ENCODE measurements around the gene CREB3.

Gene CREB3

GRCh38 chr9:35703906-35704672 lies 28.4 kb upstream of the CREB3 start:
- no peak for DNase-seq

- DNase-seq, result no peak
Observed at GRCh38 chr9:35705372-35705771, 27.1 kb upstream of the CREB3 start.

GRCh38 chr9:35705836-35706430 lies 26.5 kb upstream of the CREB3 start:
- no peak for DNase-seq

GRCh38 chr9:35706951-35707350 lies 25.5 kb upstream of the CREB3 start:
- no peak for DNase-seq

GRCh38 chr9:35708146-35708545 lies 24.3 kb upstream of the CREB3 start:
- DNase-seq, result no peak

- no peak for DNase-seq
Observed at GRCh38 chr9:35710818-35711500, 21.5 kb upstream of the CREB3 start.

GRCh38 chr9:35711501-35712428 lies 20.7 kb upstream of the CREB3 start:
- no peak for DNase-seq

GRCh38 chr9:35712762-35713400 lies 19.6 kb upstream of the CREB3 start:
- no peak for DNase-seq

- DNase-seq, result no peak
Observed at GRCh38 chr9:35713578-35713977, 18.9 kb upstream of the CREB3 start.

- no peak for DNase-seq
Observed at GRCh38 chr9:35714123-35714522, 18.3 kb upstream of the CREB3 start.

- no peak for DNase-seq
Observed at GRCh38 chr9:35714579-35715252, 17.8 kb upstream of the CREB3 start.

- peak in 1 of 2 experiments; percentile 21 for DNase-seq
Observed at GRCh38 chr9:35716230-35716629, 16.2 kb upstream of the CREB3 start.

GRCh38 chr9:35717132-35717870 lies 15.2 kb upstream of the CREB3 start:
- DNase-seq, result no peak

- no peak for DNase-seq
Observed at GRCh38 chr9:35718721-35719511, 13.6 kb upstream of the CREB3 start.

- DNase-seq, result no peak
Observed at GRCh38 chr9:35719546-35719945, 12.9 kb upstream of the CREB3 start.

- no peak for DNase-seq
Observed at GRCh38 chr9:35723426-35723825, 9.0 kb upstream of the CREB3 start.

- no peak for DNase-seq
Observed at GRCh38 chr9:35723908-35724307, 8.6 kb upstream of the CREB3 start.

- no peak for DNase-seq
Observed at GRCh38 chr9:35725362-35725761, 7.1 kb upstream of the CREB3 start.

- DNase-seq, result no peak
Observed at GRCh38 chr9:35726931-35727330, 5.5 kb upstream of the CREB3 start.

- no peak for DNase-seq
Observed at GRCh38 chr9:35727676-35728040, 4.8 kb upstream of the CREB3 start.
